Kidney capillary endothelial cell (primary cell): ENCODE data around the gene PDCD5.

ENCODE experiments used
- DNase-seq: peaks from one replicate; pipeline ENCODE4 v3.0.0-alpha.2; 2018; ENCODE audit warnings: low spot score

PDCD5 gene

GRCh38 chr19:32631381-32631780 lies 50.4 kb downstream of the PDCD5 start:
- no peak for DNase-seq
